ENCODE measurements around the gene KCNJ16. TPM values are rescaled to one million over a fixed set of nuclear protein-coding genes. Genes with fewer than 3 reads are reported as not detected.
A peak's percentile ranks its signal among the peaks of the same experiment; 100 is the strongest.
"Not testable (repeated sequence)": the region's sequence is repeated elsewhere in the genome, so short reads cannot be mapped to it uniquely, and the experiment has no call there.

The KCNJ16 gene
- 1 to 10 TPM in 3 of 5 donors, under 1 TPM in 2; 0.68 to 1.6 (median 1.1) TPM for polyA plus RNA-seq (ENCODE audit: insufficient read depth in 1 of 5, insufficient read length in 5 of 5, low replicate concordance in 1 of 5)
- long read RNA-seq, donor 1, result 0 reads
- long read RNA-seq, donor 2, result 0 reads
- long read RNA-seq, donor 3, full-length matches to known transcripts, result 1 of 1 reads
- long read RNA-seq, donor 3, partial matches to known transcripts, result 0 of 1 reads
- long read RNA-seq, donor 3, other reads (novel, unspliced or antisense), result 0 of 1 reads
- long read RNA-seq, donor 4, result 0 reads
- long read RNA-seq, donor 5, result 0 reads
- long read RNA-seq, donor 6, result 0 reads
- long read RNA-seq, donor 7, result 0 reads
- long read RNA-seq, donor 8, result 0 reads

DNA sequence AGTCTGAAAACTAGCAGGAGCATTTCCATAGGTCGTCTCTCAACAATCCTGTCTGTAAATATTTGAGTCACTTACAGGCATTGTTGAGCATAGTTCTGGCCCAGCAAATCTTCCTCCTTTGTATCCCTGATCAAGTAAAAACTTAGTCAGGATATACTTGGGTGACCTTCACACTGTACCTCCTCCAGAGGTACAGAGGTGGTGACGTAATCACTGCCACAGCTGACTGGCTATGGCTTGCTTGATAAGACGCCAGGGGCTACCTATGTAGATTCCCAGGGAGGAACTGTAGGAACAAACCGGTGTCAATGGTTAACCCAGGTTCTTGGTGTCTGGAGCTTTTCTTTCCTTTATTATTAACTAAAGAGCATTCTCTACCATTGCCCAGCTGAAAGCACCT lies at the start of gene KCNJ16:
KCNJ16 (plus strand) TSS at position 270 of the 400 bp plus-strand sequence. CDS start 56,863 bp downstream, outside the sequence.
- DNase-seq, result no peak

DNA sequence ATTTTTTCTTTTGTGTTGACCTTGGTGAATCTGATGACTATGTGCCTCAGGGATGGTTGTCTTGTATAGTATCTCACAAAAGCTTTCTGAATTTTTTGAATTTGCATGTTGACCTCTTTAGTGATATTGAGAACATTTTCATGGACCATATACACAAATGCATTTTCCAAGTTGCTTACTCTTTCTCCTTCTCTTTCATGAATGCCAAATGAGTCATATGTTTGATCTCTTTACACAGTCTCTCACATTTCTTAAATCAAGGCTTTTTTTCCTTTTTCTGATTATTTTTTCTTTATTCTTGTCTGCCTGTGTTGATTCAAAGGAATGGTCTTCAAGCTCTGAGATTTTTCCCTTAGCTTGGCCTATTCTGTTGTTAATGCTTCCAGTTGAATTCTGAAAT lies 46.6 kb upstream of the KCNJ16 start:
- DNase-seq, result no peak

DNA sequence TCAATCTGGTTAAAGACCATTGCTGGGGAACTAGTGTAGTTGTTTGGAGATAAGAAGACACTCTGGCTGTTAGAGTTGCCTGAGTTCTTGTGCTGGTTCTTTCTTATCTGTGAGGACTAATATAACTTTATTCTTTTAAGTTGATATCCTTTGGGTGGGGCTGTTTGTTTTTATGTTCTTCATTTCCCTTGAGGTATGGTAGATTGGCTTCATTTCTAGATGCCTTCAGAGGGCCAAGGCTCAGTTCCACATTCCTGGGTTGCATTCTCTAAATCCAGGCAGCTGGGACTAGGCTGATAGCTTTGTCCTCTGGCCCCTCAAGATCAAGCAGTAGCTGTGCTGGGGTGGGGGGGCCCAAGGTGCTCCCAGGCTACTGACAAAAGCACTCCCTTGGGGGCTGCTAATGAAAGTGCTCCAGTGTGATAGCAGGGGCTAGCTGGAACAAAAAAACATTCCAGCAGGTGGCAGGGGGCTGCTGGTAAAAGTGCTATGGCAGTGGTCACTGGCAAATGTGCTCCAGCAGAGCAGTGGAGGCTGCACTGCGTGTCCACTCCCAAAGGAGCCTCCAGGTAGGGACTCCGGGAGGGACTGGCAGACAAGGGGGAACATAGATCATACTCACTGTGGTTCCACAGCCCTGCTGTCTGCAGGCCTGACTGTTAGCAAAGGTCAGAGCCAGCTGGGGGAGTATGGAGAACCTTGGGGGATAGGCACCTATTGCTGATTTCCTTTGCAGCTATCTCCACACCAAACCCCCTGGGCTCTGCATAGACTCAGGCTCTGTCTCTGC lies 45.9 kb upstream of the KCNJ16 start:
- DNase-seq, result no peak

DNA sequence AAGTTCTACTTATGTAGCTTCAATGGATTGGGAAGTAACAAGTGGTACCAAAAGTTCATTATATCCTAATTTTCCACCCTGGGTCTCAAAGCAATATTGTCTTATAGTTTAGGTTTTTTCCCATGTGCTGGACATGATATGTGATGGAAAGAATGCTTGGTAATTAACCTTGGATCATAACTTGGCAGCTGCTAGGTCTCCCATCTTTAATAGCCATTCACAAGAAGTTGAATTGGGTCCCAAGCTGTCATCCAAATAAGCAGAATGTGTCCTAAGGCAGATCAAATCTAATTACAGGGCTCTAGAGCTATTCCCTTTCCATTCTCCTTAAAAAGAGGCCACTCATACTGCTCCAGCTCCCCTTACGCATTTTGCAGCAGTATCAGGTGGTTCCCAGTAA lies 44.7 kb upstream of the KCNJ16 start:
- no peak for DNase-seq

DNA sequence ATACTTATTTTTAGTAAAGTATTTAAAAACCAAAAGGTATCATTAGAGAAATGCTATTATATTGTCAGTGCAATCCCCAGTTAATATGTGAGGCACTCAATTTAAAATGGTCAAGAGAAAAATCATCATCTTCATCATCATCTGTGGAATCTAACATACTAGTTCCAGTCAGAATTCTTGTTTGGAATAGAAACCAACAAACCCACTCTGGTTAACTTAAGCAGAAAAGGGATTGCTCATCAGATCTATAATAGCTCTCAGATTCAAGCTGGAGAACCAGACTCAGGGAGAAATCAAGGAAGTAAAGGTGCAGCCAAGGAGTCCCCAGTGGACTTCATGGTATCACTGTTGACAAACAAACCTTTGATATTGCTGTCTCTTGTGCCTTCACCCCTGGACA lies 43.7 kb upstream of the KCNJ16 start:
- no peak for DNase-seq

DNA sequence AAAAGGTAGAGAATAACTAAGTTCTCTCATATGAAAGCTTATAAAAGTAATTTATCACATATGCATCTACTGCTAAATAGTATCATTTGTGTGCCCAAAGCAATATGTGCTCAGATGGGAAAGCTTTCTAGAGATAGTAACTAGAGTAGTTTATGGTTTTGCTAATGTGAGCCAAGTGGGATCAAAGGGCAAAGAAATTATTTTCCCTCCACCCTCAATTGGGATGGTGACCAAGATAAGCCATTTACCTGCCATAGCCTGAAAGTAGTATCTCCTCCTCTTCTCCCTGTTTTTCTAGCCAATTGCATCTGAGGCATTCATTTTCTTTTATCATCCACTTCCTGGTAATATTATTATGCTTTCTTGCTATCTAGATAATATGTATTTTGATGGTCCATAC lies 41.9 kb upstream of the KCNJ16 start:
- no peak for DNase-seq

DNA sequence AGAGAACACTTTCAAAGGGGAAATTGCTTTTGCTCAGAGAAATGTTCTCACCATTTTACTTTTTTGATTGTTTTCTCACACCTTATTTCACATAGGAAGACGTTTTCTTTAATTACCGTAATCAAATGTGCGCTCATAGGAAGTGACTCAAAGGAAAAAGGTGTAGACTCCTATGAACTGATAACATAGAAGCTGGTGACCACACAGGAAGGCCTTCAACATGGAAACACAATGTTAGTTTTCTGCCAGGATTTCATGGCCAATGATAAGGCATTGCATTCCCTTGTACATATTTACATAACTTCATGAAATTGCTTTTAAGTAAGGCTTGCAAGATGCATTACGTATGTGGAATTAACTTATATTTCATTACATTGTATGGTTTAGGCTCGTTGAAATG lies 40.9 kb upstream of the KCNJ16 start:
- DNase-seq, result no peak

DNA sequence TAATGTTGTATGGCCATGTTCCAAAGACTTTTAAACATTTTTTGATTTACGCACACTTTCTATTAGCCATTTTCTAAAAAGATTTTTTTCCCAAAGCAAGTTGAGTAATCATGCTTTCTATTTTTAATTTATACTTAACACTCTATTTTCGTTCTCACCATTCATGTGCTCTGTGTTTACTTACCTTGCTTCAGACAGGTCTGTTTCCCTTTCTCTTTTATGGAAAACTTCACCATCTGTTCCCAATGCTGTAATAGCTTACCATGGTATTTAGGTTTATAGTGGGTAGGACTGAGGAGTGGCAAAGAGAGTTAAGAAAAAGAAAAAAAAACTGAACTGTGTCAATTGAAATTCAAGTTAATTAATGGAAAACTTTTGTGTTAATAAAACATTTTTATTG lies 37.5 kb upstream of the KCNJ16 start:
- DNase-seq, result no peak

DNA sequence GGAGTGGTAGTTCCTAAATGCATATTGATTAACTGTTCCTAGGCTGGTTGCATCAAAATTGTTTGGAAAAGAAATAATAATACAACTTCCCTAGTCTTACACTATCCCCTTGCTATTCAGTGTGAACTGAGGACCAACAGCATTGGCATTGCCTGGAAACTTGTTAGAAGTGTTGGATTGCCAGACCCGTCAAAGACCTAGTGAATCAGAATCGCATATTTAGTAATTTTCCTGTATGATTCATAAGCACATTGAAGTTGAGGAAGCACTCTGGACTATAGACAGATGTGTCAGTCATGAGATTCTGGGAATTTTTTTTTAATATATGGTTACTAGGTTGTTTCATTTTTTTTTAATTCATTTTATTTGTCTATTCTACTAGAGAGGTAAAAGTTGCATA lies 34.7 kb upstream of the KCNJ16 start:
- DNase-seq, result no peak

DNA sequence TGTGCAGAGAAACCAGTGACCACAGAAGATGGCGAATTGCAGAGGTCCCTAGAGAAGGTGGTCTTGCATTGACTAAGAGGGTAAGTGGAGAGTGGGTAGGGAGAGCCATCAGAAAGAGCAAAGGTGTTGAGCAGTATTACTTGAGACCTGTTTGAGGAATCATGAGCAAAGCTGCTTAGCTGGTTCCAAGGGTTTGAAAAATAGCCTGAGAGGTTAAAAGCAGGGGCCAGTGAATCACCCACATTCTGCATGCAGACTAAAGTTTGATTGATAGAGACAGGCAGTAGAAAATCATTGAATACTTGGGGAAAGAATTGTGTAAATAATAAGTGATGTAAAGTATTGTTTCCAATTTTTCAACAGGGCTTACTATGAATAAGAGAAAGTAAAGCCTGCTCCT lies 34.0 kb upstream of the KCNJ16 start:
- DNase-seq, result no peak

DNA sequence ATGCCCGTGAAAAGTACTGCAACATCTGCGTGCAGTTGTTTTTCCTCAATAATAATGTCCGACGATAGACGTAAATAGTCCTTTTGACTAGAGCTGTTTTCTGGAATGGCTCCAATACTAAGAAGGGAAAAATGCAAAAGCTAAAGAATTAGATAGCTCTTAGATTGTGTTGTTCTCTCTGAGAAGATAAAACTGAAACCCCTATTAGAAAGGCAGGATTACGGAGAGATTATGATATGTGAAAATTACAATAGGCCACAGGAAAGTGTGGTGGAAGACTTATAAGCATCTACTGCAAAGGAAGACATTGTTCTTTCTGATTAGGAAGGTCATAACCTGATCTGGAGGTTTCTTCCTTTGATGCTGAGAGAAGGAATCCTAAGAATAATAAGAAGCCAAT lies 33.5 kb upstream of the KCNJ16 start:
- DNase-seq, result peak in 1 of 2 donors; percentile 6

DNA sequence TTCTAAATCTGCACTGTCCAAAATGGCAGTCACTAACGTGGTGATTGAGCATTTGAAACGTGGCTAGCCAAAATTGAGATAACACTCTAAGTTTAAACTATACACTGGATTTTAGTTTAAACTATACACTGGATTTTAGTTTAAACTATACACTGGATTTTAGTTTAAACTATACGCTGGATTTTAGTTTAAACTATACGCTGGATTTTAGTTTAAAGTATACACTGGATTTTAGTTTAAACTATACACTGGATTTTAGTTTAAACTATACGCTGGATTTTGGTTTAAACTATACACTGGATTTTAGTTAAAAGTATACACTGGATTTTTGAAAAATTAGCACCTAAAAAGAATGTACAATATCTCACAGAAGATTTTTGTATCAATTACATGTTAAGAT lies 29.2 kb upstream of the KCNJ16 start:
- DNase-seq, result not testable (repeated sequence)

DNA sequence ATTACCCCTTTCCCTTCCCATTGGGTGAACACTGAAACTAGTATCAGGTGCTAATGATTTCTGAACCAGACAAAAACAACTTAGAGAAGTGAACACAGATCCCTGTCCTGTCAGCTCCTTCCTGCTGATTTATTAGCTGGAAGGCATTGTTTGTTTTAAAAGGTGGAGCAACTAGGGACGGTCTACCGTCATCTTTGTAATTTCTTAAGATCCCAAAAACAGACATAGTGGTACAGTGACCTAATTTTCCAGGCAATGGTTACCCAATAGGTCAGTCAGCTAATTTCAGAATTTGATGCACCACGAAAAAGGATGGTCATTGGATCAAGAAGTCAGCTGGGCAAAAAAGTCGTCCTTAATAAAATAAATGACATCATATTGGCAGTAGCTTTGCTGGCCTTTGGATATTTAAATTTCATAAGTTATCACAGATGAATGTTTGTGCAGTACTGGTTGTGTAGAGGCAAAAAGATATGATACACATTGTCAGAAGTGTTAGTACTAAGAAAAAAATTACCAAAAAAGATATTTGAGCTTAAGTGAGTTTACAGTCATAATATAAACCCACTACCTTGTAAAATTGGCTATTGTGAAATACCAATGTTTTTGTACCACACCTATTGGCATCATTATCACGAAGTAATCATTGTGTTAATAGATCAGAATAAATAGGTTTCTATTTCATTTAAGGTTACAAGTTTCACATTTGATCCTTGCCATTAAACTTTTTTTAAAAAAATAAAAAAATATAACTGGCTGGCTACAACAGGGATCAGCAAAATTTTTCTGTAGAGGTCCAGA lies 27.2 kb upstream of the KCNJ16 start:
- no peak for DNase-seq

DNA sequence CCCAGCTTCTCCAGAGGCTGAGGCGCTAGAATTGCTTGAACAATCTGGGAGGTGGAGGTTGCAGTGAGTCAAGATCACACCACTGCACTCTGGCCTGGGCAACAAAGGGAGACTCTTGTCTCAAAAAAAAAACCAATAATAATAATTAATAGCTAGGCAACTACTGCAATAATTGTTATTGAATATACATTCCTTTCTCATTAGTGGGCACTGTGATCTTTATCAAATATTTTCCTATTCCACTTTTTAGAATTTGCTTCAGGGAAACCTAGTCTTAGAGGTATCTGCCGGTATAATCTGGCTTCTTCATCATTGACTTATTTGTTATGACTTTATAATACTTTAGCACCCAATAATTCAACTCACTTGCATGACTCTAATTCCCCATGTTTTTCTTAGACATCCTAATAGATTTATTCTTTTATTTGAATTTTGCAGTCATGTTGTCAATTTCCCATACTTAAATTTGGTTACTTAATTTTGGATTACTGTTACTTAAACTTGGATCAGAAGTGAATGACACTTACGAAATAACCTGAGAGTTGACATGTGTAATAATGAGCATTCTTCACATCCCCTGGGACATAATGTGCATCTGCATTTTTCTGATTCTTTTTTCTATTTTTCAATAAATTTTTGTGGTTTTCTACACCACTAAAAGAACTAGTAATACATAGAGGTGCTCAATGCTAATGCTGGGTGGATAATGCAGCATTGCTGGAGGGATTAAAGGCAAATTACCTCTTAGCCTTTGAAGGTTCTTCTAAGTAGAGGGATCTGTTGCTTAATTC lies 25.0 kb upstream of the KCNJ16 start:
- no peak for DNase-seq

DNA sequence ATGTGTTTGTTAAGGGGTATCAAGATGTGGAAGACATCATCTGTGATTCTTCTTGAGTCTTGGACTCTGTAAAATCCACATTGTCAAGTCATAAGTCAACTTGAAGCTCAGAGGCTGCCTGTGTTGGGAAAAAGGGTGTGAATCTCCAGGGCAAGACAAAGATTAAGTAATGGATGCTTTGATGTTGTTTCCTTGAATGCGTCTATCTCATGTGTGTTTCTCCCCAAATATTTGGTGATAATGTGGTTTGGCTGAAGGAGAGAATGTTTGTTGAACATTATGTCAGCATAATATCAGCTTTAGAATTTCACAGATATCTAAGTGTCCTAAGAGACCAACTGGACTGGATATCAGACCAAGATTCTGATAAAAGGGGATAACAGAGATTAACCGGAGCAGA lies 24.1 kb upstream of the KCNJ16 start:
- no peak for DNase-seq

DNA sequence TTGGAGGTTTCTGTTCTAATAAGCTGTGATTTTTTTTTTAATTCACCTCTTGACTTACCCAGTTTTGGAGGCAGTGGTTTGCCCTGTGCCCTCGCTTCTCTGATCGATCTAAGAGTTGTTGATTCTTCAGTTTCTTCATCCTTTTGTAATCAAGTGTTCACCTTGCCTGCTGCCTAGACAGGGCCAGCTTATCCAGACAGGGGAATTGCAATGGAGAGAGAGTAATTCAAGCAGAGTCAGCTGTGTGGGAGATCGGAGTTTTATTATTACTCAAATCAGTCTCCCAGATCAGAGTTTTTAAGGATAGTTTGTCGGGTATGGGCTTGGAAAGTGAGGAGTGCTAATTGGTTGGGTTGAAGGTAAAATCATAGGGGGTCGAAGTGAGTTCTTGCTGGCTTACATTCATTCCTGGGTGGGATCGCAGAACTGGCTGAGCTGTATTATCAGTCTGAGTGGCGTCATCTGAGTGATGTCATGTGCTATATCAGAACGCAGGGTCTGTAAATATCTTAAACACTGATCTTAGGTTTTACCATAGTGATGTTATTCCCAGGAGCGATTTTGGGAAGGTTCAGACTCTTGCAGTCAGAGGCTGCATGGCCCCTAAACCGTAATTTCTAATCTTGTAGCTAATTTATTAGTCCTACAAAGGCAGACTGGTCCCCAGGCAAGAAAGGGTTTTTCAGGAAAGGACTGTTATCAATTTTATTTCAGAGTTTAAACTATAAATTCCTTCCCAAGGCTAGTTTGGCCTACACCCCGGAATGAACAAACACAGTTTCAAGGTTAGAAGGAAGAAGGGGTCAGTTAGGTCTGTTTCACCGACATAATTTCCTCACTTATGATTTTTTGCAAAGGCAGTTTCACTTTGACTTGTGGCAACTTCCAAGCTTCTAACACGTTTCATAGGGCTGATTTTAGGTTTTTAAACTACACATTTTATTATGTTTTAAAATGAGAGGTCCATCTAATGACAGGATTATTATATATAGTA lies 21.5 kb upstream of the KCNJ16 start:
- DNase-seq, result no peak

DNA sequence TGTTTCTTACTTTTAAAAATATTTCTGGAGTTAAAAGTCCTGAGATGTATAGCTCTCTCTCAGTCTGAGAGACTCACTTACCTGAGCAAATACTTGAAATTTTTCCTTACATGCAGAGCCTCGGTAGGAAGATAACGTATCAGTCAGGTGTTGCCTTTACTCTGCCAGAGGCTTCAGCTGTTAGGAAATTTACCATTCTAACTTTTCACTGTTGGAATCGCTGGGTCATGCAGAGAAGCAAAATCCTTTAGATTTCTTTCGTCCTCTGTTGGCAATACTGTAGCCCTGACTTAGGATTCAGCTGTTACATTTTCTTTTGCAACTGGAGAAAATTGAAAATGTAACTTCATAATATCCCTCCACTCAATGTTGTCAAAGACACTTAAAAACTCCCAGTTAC lies 20.0 kb upstream of the KCNJ16 start:
- no peak for DNase-seq

DNA sequence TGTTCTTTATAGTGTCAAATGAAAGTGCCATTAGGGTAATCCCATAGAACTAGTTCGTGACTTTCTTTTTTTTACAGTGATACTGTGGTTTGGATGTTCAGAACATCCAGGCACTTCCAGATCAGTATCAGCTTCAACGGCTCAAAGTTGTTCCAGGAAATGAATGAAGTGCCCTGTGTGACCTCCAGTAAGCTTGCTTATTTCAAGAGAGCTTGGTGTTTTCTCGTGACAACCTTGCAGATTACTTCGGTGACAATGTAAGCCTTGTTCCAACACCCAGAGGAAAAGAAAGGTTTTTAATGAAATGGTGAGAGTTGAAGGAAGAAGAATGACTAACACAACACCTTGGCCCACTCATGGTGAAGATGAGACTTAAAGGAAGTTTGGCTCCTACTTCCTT lies 16.0 kb upstream of the KCNJ16 start:
- no peak for DNase-seq

DNA sequence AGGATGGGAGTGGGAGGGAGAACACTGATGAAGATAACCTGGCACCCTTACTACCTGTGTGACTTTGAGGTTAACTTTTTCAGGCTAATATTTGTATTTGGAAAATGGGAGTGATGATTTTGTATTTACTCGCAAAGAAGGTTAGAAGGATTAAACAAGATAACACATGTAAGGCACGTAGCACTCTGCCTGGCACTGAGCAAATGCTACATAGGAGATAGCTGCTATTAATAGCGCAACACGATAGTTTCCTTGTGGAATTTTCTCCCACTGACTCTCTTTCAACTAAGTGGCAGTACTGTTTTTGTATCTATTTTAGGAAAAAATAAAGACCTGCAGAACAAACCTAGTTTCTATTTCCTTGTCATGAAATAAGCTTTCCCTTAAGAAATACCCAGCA lies 15.4 kb upstream of the KCNJ16 start:
- no peak for DNase-seq

DNA sequence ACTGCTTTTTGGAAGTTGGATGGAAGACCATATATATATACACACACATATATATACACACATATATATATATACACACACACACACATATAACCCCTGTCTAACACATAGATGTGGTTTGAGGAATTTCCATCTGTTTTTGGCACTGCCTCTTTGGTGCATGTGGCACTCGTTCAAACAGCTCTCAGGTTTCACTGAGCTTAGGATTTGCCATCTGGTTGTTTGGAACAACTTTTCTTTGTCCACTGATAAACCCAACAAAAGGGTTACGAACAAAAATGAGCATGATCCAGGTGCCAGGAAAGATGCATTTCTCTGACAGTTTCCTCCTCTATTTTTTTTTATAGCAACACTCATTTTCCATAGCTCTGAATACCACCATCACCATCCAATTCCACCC lies 14.6 kb upstream of the KCNJ16 start:
- no peak for DNase-seq
